Activated CD8-positive, alpha-beta memory T cell treated with anti-CD3 and anti-CD28 coated beads, Interleukin-2, amount 50 U/mL, for 48 hours (primary cell): ENCODE results near the gene WDR59.
"Not testable (repeated sequence)": the region's sequence is repeated elsewhere in the genome, so short reads cannot be mapped to it uniquely, and the experiment has no call there.

Experiments used
- DNase-seq: peaks from one replicate; pipeline ENCODE4 v3.0.0-alpha.2; 2020

WDR59 gene

DNA sequence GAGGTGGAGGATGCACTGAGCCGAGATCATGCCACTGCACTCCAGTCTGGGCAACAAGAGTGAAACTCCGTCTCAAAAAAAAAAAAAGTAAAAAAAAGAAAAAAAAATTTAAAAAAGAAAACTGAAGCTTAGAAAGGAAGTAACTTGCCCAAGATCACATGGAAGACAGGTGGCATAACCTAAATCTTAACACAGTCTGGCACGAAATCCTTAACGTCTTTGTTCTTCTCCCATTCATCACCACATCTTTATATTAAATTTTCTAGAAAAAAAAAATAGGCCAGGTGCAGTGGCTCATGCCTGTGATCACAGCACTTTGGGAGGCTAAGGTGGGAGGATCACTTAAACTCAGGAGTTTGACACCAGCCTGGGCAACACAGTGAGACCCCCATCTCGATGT is 9.3 kb downstream of the WDR59 start:
- DNase-seq = no peak

DNA sequence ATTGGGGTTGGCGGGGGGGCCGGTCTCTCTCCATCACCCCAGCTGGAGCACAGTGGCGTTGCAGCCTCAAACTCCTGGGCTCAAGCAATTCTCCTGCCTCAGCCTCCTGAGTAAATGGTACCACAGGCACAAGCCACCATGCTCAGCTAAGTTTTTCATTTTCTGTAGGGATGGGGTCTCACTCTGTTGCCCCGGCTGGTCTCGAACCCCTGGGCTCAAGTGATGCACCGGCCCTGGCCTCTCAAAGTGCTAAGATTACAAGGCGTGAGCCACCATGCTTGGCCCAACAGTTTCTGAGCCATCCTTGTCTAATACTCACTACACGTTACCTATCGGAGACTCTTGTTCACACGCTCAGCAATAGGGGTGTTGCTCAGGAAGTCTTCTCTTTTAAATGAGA is 11.6 kb downstream of the WDR59 start:
- DNase-seq = no peak

- no peak for DNase-seq
These were observed 30.2 kb downstream of the WDR59 start for GRCh38 chr16:74954763-74955162.

GRCh38 chr16:74951681-74952080 is 33.2 kb downstream of the WDR59 start:
- peak; percentile 1 for DNase-seq

- DNase-seq = peak; percentile 22
These were observed 33.7 kb downstream of the WDR59 start for GRCh38 chr16:74951206-74951605.

GRCh38 chr16:74950511-74950910 is 34.4 kb downstream of the WDR59 start:
- no peak for DNase-seq

- no peak for DNase-seq
These were observed 35.6 kb downstream of the WDR59 start for GRCh38 chr16:74949309-74949708.

DNA sequence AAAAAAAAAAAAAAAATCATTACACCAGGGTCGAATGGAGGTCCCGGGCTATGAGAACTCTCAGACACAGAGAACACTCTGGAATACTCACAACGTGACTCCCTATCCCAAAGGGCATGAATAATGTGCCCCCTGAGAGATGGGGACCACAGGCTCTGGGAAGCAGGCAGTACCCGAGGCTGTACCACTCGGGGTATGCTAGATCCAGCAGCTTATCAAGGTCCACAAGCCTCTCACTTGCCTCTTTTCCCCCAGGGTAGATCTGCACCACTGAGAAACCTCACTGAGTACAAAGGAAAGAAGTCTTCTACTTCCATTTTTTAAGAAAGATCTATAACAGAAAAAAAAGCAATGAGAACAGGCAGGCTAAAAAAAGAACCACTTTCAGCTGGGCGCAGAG is 40.5 kb downstream of the WDR59 start:
- no peak for DNase-seq

- no peak for DNase-seq
These were observed 41.7 kb downstream of the WDR59 start for GRCh38 chr16:74942977-74943918.

- no peak for DNase-seq
These were observed 42.4 kb downstream of the WDR59 start for GRCh38 chr16:74942566-74942965.

GRCh38 chr16:74939688-74940087 is 45.2 kb downstream of the WDR59 start:
- no peak for DNase-seq

DNA sequence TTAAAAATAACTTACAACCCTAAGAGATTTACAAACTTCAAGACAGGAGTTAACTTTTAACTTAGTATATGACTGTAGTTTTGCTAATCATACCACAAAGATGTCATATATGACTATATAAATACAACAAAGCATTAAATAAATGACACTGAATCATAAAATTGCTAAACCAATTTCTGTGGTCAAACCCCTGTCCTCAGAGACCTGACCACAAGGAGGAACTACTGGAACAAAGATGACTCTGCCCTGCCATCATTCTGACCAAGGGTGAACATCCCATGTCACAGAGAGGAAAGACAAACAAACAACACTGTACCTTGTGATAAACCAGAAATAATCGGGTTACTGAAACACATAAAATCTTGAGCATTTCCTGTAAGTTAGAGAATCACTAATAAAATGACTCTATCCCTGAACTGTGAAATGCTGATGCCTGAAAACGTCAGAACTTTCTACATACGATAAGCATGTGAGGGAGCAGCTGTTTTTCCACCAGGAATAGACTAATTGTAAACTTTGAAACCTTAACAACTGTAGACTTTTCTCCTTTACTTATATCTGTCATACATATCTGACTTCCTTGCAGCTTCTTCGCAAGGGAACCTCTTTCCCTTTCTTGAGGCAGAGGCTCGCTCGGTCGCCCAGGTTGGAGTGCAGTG is 47.9 kb downstream of the WDR59 start:
- DNase-seq = no peak

DNA sequence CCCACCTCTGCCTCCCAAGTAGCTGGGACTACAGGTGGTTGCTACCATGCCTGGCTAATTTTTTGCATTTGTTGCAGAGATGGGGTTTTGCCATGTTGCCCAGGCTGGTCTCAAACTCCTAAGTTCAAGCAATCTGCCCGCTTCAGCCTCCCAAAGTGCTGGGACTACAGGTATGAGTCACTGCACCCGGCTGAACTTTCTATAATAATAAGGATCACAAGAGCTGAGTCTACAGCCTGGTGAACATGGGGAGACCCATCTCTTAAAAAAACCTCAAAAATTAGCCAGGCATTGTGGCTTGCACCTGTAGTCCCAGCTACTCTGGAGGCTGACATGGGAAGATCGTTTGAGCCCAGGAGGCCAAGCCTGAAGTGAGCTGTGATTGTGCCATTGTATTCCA is 53.5 kb downstream of the WDR59 start:
- no peak for DNase-seq

DNA sequence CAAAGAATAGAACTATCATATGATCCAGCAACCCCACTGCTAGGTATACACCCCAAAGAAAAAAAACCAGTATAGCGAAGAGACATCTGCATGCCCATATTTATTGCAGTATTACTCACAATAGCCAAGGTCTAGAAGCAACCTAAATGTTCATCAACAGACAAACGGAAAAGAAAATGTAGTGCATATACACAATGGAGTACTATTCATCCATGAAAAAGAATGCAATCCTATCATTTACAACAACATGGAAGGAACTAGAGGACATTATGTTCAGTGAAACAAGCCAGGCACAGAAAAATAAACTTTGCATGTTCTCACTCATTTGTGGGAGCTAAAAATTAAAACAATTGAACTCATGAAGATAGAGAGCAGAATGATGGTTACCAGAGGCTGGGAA is 55.3 kb downstream of the WDR59 start:
- no peak for DNase-seq

DNA sequence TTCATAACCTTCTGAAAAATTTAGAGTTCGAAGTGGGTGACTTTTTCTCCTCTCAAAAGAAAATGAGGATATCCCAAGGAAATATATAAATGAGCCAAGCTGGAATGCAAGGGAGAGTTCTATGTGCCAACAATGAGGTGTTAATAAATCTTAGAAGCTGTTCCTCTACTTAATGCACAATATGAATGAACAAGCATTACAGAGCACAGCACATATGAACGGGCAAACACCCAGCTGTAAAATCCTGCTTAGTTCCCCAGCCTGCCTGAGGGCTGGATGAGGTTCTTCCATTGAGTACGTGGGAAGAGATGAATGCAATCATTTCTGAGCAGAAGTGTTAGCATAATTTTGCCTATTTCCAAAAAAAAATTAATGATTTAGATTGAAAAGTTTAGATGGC is 58.1 kb downstream of the WDR59 start:
- DNase-seq = no peak

GRCh38 chr16:74923766-74924460 is 61.0 kb downstream of the WDR59 start:
- DNase-seq = no peak

GRCh38 chr16:74922150-74923138 is 62.5 kb downstream of the WDR59 start:
- DNase-seq = no peak

- DNase-seq = no peak
These were observed 63.9 kb downstream of the WDR59 start for GRCh38 chr16:74921051-74921450.

- DNase-seq = no peak
These were observed 75.3 kb downstream of the WDR59 start for GRCh38 chr16:74909665-74910064.

DNA sequence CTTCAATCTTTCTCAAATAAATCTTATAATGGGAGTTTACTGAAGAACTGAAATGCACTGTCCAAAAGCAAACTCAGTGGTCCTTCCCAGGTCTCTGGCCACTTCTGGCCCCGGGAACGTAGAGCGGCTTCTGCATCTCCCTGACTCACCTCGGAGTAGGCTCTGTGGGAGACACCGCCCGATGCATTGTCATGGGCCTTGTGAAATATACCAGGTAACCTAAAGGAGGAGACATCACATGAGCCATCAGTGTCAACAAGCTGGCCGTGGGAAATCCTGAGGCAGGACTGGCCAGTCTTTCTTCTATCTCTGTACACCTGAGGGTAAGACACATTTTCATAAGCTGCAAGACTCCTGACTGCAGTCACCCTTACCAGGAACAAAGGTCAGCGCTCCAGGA is 76.2 kb downstream of the WDR59 start:
- not testable (repeated sequence) for DNase-seq

- no peak for DNase-seq
These were observed 80.8 kb downstream of the WDR59 start for GRCh38 chr16:74903901-74904678.

- no peak for DNase-seq
These were observed 81.8 kb downstream of the WDR59 start for GRCh38 chr16:74903120-74903519.
